HG03565 (cell line): ENCODE results near the gene MAP3K5.
"Not testable (repeated sequence)": the region's sequence is repeated elsewhere in the genome, so short reads cannot be mapped to it uniquely, and the experiment has no call there.

Experiments used
- ATAC-seq: cut with Tn5 transposase; IDR thresholded peaks from one replicate; pipeline ENCODE4 v1.9.1; 2021; ENCODE audit warnings: mild to moderate bottlenecking, moderate library complexity; ENCODE audit not compliant: unreplicated experiment

The MAP3K5 gene

GRCh38 chr6:136728033-136728939 lies 64.0 kb downstream of the MAP3K5 start:
- no peak for ATAC-seq

GRCh38 chr6:136726837-136727557 lies 65.3 kb downstream of the MAP3K5 start:
- ATAC-seq: no peak

- ATAC-seq: no peak
Measured at GRCh38 chr6:136725124-136725523, 67.2 kb downstream of the MAP3K5 start.

- no peak for ATAC-seq
Measured at GRCh38 chr6:136723780-136724179, 68.5 kb downstream of the MAP3K5 start.

GRCh38 chr6:136721467-136721866 lies 70.8 kb downstream of the MAP3K5 start:
- no peak for ATAC-seq

GRCh38 chr6:136720045-136720770 lies 72.1 kb downstream of the MAP3K5 start:
- peak; percentile 42 for ATAC-seq

- ATAC-seq: peak; percentile 34
Measured at GRCh38 chr6:136719280-136720044, 72.8 kb downstream of the MAP3K5 start.

GRCh38 chr6:136718476-136718875 lies 73.8 kb downstream of the MAP3K5 start:
- no peak for ATAC-seq

- no peak for ATAC-seq
Measured at GRCh38 chr6:136717716-136717990, 74.6 kb downstream of the MAP3K5 start.

GRCh38 chr6:136716917-136717715 lies 75.2 kb downstream of the MAP3K5 start:
- no peak for ATAC-seq

- ATAC-seq: not testable (repeated sequence)
Measured at GRCh38 chr6:136712642-136713041, 79.6 kb downstream of the MAP3K5 start.

- no peak for ATAC-seq
Measured at GRCh38 chr6:136711644-136712043, 80.6 kb downstream of the MAP3K5 start.

- ATAC-seq: no peak
Measured at GRCh38 chr6:136710877-136711552, 81.3 kb downstream of the MAP3K5 start.

GRCh38 chr6:136709429-136709828 lies 82.8 kb downstream of the MAP3K5 start:
- no peak for ATAC-seq

- ATAC-seq: no peak
Measured at GRCh38 chr6:136706430-136706829, 85.8 kb downstream of the MAP3K5 start.

- no peak for ATAC-seq
Measured at GRCh38 chr6:136703331-136703865, 88.9 kb downstream of the MAP3K5 start.

- no peak for ATAC-seq
Measured at GRCh38 chr6:136701045-136701444, 91.2 kb downstream of the MAP3K5 start.

- ATAC-seq: no peak
Measured at GRCh38 chr6:136699358-136699757, 92.9 kb downstream of the MAP3K5 start.

GRCh38 chr6:136696783-136697364 lies 95.4 kb downstream of the MAP3K5 start:
- no peak for ATAC-seq
